Muscle of back (tissue), 11 donors: ENCODE results near the gene CHSY1. TPM values are rescaled to one million over a fixed set of nuclear protein-coding genes. Genes with fewer than 3 reads are reported as not detected.
"Not testable (repeated sequence)": the region's sequence is repeated elsewhere in the genome, so short reads cannot be mapped to it uniquely, and the experiment has no call there.

Source experiments
- DNase-seq, 3 donors: peaks; one replicate each; pipeline versions ENCODE4 v3.0.0 to v3.0.0-alpha.2; 2013
- polyA plus RNA-seq, 10 donors: library from polyadenylated mRNA; unstranded; fragments of 120-200 nt; gene quantifications; one replicate each; pipeline ENCODE4 v1.2.1, GENCODE V29; 2013; ENCODE audit not compliant: insufficient read length in 10 of 10

The CHSY1 gene
- polyA plus RNA-seq, 10 donors = 31.2 to 48.4 (median 37.8) TPM

DNA sequence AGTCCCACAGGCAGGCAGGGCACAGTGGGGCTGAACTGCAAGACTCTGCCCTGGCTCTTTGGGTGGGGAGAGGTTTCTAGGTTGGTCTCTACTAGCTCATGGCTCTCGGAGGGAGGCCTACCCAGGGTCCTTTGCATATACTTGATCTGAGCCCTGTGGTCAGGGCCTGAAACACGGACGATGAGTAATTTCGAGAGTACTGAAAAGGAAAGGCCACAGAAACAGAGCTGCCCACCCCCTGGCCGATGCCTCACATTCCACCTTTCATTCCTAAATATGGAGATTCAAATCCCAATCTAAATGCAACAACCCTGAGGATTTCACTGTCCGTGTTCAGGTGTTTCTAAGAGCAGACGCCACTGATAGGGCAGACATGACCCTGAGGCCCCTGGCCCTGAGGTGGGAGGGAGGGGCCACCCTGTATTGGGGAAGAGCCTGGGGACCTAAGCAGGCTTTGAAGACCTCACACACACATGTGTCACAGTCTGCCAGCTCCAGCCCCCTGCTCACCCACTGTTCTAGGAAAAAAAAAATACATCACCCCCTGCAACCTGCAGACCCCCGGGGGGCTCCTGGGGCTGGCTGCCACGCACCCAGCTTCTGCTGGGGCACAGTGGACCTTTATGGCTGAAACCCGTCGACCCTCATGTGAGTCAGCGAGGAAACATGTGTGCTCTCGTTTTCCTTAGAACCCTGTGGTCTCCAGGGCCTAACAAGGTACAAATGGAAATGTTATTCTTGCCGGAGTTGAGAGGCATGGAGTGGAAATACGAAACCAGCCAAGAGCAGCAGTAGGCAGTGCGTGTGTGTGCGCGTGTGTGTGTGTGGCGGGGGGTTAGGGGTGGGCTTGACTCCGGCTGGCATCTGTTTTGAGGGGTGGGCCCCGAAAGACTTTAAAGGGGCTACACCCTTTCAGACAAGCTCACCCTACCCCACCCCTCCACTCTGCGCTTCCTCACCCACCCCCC lies 112.7 kb downstream of the CHSY1 start:
- DNase-seq = no peak

DNA sequence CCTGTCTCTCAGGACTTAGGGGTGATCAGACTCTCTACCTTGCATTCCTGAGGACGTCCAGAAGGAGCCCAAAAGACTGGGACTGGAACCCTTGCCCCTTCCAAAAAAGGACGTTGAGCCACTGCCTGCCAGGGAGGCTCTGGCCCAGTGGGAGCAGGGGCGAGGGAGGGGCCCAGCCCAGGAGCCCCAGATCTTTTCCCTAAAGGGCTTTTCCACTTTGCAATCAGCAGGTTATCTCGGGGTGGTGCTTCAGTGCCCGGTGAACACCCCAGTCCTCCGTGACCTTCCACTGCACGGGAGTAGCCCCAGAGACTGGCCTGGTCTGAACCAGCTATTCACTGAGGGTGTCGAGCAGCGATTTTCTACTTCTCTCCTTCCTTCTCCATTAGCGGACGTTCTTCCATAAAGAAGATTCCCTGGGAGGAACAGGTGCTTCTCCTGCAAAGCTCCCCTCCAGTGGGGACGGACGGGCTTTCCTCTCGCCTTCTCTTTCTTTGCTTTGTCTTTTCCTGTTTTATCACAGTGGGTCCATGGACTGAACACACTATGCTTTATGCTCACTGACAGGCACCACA lies 113.7 kb downstream of the CHSY1 start:
- no peak for DNase-seq

DNA sequence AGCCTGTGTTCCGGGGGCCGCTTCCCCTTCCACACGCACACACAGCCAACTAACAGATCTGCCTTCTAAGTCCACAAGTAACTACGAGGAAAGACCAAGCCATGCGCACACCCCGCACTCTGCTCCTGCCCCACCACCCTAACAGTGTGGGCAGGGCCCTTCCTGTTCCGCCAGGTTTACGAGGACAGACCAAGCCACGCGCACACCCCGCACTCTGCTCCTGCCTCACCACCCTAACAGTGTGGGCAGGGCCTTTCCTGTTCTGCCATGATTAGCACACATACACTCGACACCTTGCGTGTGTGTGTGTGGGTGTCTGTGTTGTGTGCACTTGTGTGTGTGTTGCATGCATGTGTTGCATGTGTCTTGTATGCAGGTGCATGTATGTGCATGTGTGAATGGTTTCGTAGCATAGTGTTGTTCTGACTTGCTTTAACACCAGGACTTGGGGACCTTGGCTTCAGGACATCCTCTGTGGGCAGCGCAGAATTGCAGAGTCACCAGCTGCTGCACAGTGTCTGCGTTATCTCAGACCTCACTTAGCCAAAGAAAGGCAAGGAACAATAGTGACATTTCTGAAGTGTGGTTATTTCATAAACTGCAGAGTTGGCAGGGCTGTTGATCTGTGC lies 114.4 kb downstream of the CHSY1 start:
- no peak for DNase-seq

DNA sequence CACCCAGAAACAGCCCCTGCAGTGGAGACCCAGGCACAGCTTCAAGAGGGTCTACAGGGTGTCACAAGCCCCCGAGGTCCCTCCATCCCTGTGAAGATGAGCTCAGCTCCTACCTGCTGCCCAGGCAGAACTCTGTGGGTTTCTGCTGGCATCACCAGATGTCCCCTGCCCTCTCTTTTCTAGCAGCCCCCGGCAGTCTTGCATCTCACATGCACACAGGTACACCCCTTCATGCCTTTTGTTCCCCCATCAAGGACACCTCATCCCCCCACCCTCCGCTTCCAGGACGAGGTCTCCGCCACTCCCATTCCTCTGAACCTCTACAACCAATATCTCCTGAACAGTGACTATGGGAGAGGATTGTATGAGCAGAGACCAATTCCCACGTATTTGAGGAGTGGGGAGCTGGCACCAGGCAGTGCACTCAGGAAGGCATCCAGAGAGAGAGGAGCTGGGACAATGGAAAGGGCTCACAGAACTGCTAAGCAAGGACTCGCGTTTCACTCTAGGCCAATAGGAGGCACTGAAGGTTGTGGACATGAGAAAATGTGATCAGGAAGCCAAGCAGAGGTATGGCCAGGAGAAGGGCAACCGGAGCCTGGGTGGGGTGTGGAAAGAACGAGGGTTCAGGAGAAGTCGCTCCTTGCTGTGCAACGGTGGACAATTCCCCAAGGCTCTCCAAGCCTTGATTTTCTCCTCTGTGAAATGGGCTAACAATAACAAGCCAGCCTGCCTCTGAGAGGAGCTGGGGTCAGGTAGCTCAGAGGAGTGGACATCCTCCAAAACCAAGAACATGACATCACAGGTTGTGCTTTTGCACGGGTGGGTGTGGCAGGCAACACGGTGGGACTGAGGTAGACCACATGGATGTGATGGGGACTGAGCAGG lies 115.2 kb downstream of the CHSY1 start:
- no peak for DNase-seq

DNA sequence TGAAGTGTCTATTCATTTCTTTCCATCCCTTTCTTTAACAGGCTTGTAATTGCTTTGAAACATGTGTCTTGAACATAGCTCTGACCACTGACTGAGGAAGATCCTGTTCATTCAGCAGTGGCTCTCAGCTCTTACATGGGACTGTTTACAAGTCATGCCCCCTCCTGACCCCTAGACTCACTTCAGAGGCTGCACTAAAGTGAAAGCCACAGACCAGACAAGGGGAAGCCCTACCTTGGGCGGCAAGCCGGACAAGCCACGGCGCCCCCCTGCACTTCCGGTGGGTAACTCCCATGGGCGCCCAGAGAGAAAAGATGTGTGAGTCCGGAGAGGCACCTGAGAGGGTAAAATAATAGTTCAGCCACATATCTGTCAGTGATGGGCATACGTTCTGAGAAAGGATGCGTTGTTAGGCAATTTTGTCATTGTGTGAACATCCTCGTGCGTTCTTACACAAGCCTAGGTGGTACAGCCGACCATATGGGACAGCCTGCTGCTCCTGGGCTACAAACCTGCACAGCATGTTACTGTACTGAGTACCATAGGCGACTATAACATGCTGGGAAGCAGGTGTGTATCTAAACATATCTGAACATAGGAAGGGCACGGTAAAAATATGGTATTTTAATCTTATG lies 116.2 kb downstream of the CHSY1 start:
- no peak for DNase-seq

DNA sequence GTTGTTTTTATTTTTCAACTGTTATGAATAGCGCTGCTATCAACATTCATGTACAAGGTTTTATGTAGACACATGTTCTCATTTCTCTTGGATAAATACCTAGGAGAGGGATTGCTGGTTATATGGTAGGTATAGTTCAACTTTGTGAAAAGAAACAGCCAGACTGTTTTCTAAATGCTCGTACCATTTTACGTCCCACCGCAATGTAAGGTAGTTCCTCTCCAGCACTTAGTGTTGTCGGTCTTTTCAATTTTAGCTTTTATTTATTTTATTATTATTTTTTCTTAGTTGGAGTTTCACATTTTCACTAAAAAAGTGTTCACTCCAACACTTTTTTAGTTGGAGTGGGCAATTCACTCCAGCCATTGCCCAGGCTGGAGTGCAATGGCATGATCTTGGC lies 117.1 kb downstream of the CHSY1 start:
- no peak for DNase-seq

DNA sequence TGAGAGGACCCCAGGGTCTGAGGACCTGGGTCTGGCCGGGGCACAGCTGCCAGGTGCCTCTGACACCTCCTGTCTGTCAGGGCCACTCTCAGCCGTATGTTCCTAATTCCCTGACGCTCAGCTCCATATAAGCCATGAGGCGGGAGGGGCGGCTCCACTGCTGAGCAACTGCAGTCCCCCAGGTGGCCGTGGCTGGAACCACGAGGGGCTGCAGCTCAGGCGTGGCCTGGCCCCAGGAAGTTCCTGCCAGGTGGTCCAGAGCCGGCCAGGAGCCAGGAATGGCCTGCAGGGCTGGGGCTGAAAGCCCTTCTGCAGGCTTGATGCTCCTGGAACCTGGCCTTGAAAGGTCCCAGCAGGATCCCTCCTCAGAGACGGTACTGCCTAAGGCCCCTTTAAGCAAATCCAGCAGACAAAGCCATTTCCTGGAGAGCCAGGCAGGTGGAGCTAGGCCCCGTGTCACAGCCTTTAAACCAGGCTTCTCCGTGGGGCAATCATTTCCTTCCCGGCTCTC lies 118.0 kb downstream of the CHSY1 start:
- no peak for DNase-seq

DNA sequence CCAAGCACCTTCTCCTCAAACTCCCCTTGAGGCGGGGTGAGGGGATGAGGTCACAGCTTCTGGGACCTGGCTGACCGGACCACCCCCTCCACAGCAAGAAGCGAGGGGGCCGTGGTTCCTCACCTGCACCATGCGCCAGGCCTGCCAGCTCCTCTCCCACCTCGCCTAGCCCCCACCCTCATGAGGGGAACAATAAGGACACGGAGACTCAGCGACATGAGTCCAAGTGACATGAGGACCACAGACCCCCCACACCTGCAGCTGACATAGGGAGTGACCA lies 118.7 kb downstream of the CHSY1 start:
- no peak for DNase-seq

DNA sequence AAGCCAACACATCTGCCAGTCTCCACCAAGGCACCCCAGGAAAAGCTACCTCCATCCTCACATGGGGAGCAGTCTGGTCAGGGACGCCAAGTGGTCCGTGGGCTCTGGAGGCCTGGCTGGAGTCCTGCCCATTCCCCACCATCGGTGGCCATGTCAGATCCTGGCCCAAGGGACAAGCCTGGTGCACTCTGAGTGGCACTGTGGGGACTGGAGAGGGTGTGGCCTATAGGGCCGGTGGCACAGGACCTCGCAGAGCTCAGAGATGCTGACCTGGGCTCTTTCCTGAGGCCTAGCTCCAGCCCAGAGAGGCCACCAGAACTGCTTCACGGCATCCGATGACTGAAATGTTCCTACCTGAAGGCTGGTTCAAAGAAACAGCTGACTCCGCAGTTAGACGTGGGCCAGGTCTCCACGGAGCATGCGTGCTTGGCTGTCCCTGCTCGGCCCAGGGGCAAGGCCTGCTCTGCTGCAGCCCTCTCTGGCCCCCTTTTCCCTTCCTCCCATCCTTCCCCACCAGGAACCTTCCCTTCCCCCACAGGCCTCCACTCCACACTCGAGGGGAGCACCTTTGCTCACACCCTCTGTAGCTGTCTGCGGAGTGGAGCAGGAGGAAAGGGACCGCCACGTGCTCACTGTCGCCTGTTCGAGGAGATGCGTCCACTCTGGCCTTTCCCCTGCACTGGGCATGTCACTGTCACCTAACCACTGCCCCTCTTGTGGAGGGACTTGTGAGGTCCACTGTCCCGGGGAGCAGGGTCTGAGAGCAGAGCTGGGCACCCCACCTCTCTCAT lies 119.3 kb downstream of the CHSY1 start:
- no peak for DNase-seq

DNA sequence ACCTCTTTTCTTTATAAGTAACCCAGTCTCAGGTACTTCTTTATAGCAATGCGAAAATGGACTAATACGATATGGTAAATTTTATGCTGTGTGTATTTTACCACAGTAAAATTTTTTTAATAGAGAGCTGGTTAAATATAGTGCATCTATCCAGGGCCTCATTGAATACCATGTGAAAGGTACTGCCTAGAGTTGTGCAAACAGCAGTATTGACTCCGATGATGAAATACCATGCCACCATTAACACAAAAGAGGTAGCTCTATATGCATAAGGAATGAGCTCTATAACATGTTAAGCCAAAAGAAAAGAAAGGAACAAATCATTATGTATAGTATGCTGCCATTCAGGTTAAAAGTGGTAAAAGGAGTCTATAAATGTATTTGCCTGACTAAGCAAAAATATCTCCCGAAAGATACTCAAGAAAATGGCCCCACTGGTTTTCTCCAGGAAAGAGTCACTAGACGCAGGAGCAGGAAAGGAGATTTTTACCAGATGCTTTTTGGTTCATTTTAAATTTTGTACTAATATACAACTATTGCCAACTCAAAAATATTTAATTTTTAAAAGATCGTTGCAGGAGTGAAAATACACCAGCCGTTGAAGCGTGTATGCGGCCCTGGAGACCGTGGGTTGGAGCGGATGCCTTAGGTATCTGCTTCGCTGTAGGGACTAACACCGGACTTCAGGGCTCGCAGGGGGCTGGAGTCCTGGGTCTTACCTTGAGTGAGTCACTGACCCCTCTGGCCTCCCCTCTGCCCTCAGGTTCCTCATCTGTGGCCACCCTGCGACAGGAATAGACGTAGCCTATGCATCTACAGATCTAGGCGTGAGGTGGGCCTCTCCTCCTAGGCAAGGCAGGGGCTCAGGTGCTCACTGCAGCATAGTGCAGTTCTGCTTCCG lies 120.1 kb downstream of the CHSY1 start:
- DNase-seq = no peak

DNA sequence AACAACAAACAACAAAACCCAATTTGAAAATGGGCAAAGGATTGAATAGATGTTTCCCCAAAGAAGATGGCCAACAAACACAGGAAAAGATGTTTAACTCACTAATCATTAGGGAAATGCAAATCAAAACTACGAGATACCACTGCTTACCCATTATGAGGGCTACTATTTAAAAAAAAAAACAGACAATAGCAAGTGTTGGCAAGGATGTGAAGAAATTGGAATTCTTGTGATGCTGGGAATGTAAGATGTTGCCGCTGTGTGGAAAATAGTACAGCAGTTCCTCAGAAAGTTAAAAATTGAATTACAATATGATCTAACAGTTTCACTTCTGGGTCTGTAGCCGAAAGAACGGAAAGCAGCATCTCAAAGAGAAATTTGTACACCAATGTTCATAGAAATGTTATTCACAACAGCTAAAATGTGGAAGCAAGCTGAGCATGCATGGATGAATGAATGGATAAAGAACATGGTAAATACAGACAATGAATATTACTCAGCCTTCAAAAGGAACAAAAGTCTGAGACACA lies 121.9 kb downstream of the CHSY1 start:
- no peak for DNase-seq

DNA sequence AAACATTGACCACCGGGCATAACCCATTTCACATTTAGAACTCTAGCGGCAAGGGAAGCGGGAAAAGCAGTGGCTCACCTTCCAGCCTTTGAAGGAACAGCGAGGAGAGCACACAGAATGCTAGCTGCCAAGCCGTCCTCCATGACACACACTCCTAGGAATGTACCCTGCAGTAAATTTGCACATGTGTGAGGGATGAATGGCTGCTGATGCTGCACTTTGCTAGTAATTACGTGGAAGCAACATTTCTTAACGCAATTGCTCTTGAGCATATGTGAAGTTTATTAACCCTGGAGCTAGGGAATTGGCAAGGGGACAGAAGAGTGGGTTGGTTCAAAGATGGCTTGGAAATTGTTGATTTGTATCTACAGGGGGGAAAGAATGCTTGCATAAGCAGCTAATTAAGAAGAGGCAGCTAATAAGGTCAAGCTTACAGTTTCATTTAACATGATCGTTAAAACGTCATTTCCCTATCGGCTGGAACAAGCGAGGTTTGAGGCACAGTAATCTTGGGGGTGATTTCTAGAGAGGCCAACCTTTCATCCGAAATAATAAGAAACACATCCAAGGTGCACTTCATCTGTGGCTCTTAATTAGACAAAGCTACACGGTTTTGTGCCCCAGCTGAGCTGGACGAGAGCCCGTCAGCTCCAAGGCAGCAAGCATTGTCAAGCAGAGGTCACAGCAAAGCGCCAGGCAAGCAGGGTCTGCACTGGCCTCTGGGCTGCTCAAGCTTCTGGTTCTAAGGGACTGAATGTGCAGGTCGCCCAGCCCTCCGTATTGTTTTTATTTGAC lies 123.4 kb downstream of the CHSY1 start:
- peak in 1 of 3 donors; percentile 91 for DNase-seq

DNA sequence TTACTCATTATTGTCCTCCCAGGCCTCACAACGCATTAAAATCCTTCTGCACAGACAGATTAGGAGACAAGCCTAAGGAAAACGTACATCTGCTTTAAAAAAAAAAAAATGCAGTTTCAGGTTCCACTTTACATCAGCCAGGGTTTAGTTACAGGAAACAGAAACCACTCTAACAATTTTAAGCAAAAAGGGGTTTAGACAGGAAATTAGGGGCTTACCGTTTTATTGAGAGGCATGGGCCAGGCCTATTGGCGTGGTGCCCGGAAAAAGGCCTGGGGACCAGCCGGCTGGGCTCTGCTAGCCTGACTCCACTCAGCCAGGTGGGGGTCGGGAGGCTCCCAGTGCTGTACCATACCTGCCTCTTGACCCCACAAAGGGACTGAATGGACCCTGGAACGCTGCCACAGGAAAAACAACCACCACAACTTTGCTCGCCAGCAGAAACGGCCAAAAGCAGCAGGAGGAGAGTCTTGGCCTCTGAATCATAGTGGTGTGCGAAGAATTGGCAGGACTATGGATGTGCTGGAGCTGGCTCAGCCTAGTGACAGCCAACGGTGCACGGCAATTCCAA lies 124.3 kb downstream of the CHSY1 start:
- DNase-seq = peak; percentile 85 to 96 (median 89)

DNA sequence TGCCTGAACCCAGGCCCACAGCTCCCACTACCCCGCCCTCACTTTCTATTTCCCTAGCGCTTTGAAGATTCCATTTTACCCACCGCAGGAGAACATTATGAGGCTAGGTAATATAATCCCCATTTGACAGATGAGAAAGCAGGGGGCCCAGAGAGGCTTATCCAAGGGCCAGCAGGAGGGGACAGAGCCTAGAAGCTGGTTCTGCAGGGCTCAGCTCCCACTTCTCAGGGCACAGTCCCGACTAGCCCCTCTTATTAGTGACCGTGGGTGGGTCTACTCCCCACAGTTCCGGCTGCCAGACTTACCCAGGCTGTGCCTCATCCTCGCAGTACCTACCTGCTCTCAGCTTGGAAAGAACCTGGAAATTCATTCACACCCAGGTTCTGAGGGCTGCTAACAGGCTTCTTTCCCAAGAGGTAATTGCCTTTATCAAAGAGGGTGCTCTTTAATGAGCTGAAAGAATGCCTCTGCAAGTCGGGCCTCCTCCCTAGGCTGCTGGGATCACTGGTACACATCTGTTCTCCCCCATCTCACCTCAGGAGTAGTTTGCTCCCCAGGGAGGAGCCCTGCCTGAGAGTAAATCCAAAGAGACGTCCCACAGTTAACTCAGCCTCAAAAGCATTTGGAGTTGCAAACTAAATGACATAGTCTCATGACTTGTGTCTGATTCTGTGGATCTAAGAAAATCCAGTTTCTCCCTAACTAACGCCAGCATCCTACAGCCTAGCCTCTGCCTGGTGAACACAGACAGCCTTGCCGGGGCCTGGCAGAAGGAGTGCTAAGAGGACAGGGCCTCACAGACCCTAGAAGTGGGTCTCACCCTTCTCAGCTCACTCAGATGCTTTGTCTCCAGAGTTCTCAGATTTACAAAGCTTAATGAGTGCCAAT lies 125.0 kb downstream of the CHSY1 start:
- peak in 1 of 3 donors; percentile 36 for DNase-seq

DNA sequence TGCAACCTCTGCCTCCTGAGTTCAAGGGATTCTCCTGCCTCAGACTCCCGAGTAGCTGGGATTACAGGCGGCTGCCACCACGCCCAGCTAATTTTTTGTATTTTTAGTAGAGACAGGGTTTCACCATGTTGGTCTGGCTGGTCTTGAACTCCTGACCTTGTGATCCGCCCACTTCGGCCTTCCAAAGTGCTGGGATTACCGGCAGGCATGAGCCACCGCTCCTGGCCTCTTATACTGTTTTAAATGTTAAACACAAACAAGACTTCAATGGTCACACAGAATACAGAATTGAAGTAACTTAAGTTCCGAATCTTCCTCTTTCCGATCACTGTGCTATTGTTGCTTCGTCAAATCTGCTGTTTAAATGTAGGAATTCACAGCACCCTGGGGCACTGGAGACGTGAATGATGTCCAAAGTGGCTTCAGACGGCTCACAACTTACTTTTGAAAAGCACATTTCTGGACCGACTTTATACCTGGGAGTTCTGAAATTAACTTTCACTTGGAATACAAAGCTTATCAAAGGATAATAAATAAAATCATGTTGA lies 125.9 kb downstream of the CHSY1 start:
- DNase-seq = not testable (repeated sequence)
